GM18867 (cell line): ENCODE data around the gene UQCRC1.
A peak's percentile ranks its signal among the peaks of the same experiment; 100 is the strongest.
"Not testable (repeated sequence)": the region's sequence is repeated elsewhere in the genome, so short reads cannot be mapped to it uniquely, and the experiment has no call there.

Source experiments
- ATAC-seq: cut with Tn5 transposase; IDR thresholded peaks from one replicate; pipeline ENCODE4 v1.9.1; 2021; ENCODE audit warnings: mild to moderate bottlenecking, moderate library complexity; ENCODE audit not compliant: unreplicated experiment

Gene UQCRC1

GRCh38 chr3:48556796-48557626 lies 52.4 kb downstream of the UQCRC1 start, which contains the start of gene PFKFB4:
TSS of gene PFKFB4 (minus strand) at chr3:48556803. CDS start at chr3:48556777, 26 bp downstream.
- ATAC-seq: peak; percentile 87

- ATAC-seq: no peak
These were observed 53.3 kb downstream of the UQCRC1 start for GRCh38 chr3:48555949-48556795.

GRCh38 chr3:48555231-48555948 lies 54.1 kb downstream of the UQCRC1 start:
- no peak for ATAC-seq

GRCh38 chr3:48553886-48554845 lies 55.3 kb downstream of the UQCRC1 start:
- no peak for ATAC-seq

- ATAC-seq: no peak
These were observed 56.1 kb downstream of the UQCRC1 start for GRCh38 chr3:48553361-48553760.

- no peak for ATAC-seq
These were observed 57.1 kb downstream of the UQCRC1 start for GRCh38 chr3:48552111-48552951.

GRCh38 chr3:48551651-48552050 lies 57.8 kb downstream of the UQCRC1 start:
- ATAC-seq: not testable (repeated sequence)
